Stimulated activated CD4-positive, alpha-beta T cell treated with anti-CD3 and anti-CD28 coated beads, Interleukin-15, amount 100 ng/mL, for 48 hours (primary cell): ENCODE measurements around the gene BICC1.

Experiments used
- DNase-seq, 2 donors: peaks; one replicate each; pipeline ENCODE4 v3.0.0-alpha.2; 2020; ENCODE audit warnings: low read depth in 2 of 2

Gene BICC1

DNA sequence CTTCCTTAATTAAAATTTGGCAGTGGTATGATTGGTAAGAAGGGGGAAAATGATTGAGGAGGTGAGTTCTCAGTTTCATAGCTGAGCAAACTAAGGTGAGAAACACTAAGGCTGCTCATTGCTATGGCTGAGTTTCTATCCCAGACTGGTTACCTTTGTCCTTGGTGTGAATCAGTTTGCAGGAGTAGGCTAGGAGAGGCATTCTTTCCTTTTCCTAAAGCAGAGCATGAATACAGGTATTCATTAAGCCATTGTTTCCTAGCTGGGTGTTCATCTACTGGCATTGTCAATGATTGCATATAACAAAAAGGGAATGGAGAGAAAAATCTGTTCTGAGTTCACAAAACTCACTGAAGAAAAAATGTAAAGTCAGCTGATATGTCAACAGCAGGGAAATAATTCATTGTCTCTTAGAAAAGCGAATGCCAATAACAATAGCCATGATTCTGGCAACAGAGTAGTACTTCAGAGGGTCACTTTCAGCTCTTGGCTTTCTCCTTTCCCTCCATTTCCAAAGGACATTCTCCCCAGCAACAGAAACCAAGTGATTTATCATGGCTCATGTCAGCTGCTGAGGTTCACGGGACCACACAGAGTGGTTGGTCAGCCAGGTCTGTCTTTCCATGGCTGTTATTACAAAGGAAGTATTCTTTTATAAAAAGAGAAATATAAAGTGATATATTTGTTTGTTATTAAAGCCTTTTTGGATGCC is 234.0 kb downstream of the BICC1 start:
- no peak for DNase-seq

DNA sequence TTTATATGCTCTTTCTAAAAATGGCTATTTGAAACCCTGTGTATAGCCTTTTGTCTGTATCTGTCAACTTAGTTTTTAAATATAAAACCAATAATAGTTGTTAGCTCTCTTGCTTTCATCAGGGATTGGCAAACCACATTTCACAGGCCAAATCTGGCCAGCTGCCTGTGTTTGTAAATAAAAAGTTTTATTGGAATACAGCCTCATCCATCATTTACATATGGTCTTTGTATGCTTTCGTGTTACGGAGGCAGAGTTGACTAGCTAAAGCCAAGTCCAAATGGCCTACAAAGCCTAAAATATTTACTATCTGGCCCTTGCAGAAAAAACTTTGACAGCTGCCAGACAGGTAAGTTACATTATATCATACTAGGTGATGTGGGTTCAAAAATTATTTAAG is 235.0 kb downstream of the BICC1 start:
- no peak for DNase-seq

DNA sequence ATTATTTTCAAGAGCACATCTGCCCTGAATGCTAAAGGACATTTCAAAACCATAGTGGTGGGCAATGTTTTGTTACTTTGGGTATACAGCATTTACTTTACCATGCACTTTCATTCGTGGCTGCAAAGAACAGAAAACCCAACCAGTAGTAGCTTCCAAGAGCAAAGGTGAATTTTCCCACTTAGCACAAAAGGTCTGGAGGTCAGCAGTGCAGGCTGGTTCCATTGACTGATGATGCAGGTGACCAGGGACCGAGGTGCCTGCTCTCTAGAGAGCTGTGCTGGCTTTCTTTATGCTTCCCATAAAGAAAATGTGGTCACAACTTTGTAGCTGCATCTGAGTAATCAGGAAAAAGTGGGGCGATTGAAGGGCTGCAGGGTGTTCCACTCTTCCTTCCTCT is 240.0 kb downstream of the BICC1 start:
- DNase-seq: no peak

DNA sequence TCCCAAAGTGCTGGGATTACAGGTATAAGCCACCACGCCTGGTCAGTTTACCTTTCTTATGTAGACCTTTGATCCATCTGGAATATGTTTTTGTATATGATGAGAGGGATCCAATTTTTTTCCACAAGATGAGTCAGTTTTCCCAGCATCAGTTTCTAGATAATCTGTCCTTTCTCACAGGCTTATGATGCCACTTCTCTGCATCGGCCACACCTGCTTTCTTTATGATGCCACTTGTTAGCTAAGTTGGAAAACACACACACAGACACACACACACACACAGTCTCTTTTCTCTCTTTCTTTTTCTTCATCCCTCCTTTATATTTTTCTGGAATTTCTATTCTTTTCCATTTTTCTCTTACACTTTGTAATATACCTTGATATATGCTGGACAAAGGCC is 240.8 kb downstream of the BICC1 start:
- DNase-seq: no peak

DNA sequence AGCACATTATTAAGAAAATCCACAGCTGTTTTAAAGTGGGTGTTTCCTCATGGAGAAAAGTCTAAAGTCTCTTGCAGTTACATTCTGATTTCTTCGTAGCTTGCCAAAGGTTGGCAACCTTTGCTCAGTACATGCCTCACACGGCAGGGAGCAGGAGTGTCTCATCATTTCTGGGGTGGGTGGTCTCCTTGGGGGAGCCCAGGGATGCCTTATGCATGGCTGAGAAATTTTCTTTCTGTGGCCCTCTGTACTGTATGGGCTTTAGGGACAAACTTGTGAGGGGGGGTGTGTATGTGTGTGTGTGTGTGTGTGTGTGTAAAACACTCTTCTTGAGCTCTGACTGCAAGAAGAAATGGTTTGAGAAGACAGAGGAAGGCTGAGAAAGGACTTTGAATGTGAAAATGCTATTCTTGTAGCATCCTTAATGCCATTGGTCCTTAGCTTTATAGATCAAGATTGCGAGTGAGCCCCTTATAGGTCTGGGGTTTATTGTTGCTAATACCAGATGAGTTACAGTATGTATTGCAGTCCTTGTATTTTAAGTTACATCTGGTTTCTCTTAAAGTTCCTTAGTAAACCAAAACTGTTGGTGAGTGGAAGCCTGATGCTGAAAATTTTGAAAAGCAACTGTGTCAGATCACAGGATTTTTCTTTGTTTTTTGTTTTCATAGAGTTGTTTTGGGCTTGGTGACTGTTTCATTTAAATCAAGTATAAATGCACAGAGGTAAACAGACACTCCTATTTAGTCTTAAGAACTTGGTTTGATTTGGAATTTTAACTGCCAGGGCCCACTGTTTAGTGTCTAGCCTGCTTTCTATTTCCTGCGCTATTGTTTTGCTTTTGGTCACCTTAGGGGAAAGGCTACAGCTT is 242.0 kb downstream of the BICC1 start:
- DNase-seq: no peak

DNA sequence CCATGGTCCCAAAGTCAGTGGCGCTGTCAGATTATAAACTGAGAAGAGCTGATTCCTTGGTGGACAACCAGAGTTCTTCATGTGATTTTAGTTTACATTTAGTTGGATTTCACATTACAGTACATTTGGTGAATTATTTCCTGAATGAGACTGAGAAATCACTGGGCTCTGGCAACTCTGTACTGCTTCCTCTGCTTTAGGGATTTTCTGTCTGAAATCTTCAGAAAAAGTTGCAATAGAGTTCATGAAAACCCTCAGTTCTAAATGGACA is 242.6 kb downstream of the BICC1 start:
- no peak for DNase-seq

DNA sequence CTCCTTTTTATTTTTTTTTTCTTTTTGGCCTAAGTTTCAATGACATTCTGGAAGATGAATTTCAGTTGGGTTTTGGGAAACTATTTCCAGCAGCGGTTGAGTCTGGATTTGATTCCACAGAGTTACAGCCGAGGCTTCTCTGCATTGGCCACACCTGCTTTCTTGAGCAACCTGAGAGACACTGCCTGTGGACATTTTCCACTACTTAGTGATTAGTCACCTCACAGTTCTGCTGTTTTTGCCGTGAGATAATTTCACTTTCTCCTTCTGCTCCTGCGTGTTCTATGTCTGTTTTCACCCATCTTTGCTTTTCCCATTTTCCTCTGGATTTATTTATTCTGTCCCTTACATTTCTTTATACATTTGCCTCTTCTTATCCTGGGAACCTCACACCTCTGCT is 243.0 kb downstream of the BICC1 start:
- DNase-seq: no peak

DNA sequence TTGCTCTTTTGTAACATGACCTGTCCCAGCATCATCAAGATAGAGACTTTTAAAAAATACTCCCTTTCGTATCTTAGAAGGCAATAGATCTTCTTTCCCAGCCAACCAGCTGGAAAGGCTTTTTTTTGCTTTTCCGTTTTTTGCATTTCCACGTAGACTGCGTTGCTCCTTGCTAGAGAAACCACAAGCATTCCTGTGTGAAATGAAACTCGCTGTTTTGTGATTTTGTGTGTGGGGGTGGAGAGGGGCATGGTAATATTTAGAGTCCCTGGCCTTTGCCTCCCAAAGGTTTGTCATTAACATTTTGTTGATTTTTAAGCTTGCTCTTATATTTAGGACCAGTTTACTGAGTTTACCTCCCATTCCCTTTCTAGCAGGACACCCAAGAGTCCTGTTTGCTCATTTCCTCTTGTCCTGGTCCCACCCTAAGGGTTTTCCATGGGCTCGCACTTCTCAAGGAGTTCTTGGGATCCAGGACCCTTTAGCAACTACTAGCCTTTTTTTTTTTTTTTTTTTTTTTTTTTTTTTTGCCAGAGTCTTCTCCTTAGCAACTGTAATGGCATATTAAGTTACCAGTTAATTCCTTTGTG is 243.6 kb downstream of the BICC1 start:
- no peak for DNase-seq

DNA sequence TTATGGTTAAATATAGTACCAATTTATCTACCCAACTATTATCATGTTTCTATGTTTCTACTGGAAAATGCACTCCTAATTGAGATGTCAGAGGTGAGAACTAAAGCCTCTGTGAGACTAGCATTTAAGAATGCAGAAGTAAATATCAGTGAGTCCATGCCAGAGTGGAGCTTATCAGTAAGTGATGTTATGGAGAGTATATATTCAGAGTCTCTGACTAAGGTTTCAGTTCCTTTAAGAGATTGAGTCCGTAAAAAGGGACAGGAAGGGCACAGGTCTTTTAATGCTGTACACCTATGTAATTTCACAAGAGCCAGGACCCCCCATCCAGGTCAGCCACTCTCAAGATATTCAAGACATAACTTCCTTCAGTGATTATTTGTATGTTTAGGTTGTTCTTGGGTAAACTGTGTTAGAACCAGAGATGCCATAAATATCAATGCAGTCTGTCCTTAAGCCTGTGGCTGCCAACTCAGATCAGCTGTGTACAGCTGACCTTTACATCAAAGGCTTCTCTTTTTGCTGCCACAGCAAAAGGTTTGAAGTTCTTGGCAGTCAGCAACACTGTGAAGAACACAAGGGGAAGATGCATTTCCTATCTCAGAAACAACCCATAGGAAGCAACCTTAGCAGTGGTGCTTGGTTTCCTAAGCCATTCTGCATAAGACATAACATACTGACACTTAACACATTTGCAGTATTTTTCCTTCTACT is 244.8 kb downstream of the BICC1 start:
- DNase-seq: no peak

DNA sequence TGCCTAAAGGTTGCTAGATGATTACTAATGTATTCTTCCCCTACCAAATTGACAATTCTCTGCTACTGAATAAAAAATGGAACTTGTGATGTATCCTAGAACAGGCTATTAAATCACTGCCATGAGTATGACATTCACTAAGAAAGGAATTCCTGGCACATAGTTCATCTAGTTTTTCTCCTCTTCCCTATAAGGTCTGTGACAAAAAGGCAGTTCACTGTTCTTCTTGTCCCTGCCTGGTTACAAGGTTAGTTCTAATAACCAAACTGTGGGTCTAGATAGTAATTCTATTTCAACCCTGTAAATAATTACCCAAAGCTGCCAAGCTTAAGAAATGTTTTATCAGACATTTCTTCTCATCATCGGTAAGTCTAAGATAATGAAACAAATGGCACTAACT is 245.6 kb downstream of the BICC1 start:
- DNase-seq: no peak

- no peak for DNase-seq
Observed at GRCh38 chr10:58764087-58764747, 251.5 kb downstream of the BICC1 start.

DNA sequence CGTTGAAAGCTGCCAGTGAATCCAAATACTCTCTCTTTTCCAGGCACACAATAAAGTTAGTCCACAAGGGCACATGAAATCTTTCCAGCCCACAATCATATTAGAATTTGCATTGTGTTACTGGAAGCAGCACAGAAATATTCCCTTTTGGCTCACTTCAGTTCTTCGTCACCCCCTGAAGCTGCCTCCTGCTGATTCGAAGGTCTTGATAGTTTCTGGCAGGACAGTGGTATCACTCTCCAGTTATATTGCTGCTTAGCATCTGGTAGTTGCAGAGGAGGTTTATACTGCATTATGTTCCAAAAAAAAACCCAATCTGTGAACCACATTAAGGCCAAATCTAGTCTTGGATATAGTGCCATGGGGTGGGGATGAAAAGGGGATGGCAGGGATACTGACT is 253.2 kb downstream of the BICC1 start:
- no peak for DNase-seq

DNA sequence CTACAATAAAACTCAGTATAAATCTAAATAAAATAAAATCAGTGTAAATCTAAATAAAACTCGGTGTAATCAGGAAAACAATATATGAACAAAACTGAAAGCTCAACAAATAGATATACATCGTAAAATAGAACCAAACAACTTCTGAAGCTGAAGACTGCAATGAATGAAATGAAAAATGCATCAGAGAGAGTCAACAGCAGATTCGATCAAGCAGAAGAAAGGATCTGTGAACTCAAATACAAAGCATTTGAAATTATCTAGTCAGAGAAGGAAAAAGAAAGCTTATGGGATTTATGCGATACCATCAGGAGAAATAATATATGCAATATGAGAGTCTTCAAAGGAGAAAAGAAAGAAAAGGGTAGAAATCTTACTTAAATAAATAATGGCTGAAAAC is 255.0 kb downstream of the BICC1 start:
- no peak for DNase-seq

- DNase-seq: no peak
Observed at GRCh38 chr10:58771863-58772262, 259.2 kb downstream of the BICC1 start.

DNA sequence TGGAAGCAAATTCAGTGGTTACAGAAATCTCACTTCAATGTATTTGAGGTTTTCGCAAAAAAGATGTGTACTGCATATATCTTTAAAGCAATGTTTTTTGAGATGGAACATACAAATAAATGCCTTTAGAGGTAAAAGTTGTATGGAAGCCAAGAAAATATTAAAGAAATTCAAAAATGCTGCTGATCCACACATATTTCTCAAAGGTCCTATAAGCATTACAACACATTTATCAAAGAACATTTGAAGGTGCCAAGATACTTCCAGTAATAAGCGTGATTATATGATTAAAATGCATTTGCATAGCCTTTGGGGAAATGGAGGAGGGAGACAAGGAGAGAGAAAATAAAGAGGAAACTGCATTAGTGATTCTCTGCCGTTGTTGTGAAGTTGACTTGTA is 260.1 kb downstream of the BICC1 start:
- no peak for DNase-seq

DNA sequence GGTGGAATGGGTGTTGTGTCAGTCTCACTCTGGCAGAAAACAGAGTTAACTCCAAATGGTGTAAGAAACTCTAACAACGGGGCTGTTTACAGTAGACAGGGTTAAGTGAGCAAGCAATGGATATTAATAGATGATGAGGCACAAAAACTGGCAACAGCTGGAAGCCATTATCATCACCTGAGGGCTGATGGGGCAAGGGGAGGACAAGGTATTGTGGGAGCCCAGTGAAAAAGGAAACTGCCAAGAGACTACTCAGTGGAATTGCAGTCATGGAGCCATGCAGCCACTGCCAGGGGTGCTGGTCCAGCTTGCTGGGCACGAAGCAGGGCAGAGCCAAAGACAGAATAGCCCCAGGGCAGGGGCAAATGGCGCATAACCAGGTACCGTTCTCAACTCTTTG is 260.7 kb downstream of the BICC1 start:
- no peak for DNase-seq

GRCh38 chr10:58773944-58774343 is 261.3 kb downstream of the BICC1 start:
- no peak for DNase-seq

DNA sequence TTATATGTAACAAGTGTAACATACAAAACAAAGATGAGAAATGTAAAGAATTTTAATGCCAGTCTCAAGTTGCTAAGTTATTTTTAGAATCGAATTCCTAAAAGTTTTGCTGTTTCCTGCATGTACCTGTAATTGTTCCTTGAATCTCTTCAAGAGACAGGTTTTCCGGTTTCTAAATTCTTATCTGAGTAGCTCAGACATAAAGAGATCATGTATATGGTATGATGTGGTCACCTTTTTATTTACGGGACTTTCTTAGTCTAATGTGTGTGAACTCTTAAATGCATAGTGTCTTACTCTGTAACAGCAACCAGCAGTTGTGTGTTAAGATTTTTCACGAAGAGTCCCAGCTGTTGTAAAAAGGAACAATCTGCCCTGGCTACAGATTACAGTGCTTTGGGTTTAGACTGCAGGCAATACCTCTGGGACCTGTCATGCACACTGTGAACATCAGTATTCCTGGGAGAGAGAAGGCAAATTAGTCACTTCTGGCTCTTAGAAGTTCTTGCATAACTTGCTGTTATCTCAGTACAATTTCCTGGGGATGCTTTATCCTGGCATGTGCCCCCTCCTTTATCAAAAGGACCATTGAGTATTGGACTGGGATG is 263.4 kb downstream of the BICC1 start:
- no peak for DNase-seq

- DNase-seq: no peak
Observed at GRCh38 chr10:58776568-58777318, 264.1 kb downstream of the BICC1 start.

DNA sequence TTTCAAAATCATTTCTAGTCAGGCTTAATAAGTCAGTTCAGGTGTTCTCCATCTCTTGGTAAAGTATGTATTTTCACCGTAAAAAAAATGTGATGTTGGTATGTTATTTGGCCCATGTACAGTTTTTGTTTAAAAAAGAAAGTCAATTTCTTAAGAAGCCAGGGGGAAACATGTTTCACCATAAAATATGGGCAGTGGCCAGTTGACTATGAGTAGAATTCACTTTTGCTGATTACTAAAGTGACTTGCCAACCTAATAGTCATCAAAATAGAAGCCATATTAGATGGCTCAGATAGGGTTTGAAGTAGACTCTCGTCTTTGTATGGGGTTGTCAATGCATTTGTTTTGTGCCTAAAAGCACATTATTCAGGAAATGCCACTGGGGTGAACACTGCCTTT is 266.3 kb downstream of the BICC1 start:
- DNase-seq: no peak

DNA sequence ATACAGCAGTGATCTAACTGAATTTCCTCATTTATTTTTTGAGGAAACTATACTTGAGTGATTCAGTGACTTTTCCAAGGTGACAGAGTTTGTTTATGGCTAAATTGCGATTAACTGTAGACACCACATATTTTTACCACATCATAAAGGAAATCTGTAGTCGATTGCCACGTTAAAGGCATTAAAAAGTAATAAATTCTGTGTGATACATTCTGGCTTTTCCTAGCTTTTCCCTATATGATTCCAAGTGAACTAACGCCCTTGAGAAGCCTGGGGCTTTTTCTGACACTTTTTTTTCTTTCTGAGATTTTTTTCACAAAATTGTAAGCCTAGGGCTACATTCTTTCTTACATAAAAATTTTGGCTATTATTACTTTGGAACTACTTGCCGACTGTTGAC is 266.9 kb downstream of the BICC1 start:
- no peak for DNase-seq
